GM12873 (cell line): Measurements from ENCODE around the gene HIGD1C.

ENCODE experiments used
- TF ChIP-seq, protein P1 (sequence below): IDR thresholded peaks from 2 replicates; pipeline ENCODE4 v1.5.1; 2012; ENCODE audit warnings: low read depth, mild to moderate bottlenecking, moderate library complexity, low read length, control low read depth; ENCODE audit not compliant: insufficient read depth; ENCODE audit errors: missing control alignments

The HIGD1C gene

DNA sequence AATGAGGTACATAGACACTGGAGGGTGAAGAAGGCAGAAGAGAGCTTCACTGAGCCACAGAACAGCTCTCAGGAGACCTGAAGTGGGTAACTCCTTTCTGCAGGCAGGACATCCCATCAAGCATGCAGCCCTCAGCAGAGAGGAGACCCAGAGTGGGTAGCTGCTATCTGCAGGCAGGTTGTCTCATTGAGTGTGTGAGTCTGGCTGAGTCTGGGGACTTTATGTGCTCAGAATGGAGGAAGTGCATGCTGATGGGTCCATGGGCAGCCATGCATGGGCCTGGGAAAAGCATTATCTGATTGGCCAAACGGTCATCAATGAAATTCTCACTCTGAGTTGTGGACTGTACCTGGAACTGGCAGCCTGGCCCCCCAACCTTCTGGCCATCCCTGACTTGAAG lies 14.7 kb upstream of the HIGD1C start:
- TF ChIP-seq, protein P1, sequence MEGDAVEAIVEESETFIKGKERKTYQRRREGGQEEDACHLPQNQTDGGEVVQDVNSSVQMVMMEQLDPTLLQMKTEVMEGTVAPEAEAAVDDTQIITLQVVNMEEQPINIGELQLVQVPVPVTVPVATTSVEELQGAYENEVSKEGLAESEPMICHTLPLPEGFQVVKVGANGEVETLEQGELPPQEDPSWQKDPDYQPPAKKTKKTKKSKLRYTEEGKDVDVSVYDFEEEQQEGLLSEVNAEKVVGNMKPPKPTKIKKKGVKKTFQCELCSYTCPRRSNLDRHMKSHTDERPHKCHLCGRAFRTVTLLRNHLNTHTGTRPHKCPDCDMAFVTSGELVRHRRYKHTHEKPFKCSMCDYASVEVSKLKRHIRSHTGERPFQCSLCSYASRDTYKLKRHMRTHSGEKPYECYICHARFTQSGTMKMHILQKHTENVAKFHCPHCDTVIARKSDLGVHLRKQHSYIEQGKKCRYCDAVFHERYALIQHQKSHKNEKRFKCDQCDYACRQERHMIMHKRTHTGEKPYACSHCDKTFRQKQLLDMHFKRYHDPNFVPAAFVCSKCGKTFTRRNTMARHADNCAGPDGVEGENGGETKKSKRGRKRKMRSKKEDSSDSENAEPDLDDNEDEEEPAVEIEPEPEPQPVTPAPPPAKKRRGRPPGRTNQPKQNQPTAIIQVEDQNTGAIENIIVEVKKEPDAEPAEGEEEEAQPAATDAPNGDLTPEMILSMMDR: no peak

DNA sequence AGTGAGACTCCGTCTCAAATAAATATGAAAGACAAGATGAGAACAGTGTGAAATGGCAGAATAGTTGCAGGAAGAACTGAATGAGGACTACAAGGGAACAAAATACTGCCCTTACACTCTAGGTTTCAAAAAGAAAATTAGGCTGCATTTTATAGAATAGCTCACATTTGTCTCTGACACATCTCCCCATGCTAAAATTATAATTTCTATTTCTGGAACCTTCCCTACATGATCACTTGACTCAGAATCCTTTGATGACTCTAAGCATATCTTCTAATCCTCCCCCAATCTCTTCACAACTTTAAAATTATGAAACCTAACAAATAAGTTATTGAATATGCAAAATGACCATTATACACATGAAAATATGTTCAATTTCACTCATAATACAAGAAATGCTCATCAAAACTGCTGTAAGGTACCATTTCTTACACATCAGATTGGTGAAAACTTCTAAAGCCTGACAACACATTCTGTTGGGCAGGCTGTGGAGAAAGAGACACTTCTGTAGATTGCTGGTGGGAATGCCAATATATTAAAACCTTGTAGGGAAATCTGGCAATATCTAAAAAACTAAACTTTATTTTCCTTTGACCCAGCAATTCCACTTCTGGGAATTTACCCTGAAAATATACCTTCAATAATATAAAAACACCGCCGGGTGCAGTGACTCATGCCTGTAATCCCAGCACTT lies 4.3 kb upstream of the HIGD1C start:
- TF ChIP-seq, protein P1: no peak

DNA sequence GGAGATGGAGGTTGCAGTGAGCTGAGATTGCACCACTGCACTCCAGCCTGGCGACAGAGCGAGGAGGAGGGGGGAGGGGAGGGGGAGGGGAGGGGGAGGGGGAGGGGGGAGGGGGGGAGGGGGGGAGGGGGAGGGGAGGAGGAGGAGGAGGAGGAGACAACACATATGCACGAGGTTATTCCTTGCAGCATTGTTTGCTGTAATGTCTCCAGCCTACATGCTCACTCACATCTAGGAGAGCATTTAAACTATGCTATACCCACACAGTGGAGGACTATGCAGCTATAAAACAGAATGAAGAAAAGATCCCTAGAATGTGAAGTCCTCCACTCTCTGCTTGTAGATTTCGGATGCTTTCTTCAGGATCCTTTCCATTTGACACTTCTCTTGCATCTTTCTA lies 3.5 kb upstream of the HIGD1C start:
- TF ChIP-seq, protein P1: no peak

DNA sequence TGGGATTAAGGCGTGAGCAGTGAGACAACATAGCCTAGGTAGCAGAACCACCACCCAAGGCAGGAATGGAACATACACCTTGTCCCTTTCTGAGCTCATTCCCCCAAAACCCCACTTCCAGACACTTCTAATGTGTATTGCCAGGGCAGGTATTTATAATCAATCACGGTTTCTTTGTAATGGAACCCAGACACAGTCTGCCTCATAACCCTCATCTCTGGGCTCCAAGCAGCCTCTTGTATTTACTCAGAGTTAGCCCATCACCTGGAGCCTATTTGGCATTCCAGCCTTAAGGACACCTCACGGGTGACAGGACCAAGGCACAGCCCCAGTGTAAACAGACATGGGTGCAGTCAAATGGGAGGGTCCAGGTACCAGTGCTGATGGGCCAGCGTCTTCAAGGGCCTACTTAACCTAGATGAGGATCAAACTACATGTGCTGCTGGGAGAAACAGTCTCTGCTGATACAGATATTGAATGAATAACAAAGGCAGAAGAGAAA lies 2.5 kb upstream of the HIGD1C start:
- TF ChIP-seq, protein P1: no peak

DNA sequence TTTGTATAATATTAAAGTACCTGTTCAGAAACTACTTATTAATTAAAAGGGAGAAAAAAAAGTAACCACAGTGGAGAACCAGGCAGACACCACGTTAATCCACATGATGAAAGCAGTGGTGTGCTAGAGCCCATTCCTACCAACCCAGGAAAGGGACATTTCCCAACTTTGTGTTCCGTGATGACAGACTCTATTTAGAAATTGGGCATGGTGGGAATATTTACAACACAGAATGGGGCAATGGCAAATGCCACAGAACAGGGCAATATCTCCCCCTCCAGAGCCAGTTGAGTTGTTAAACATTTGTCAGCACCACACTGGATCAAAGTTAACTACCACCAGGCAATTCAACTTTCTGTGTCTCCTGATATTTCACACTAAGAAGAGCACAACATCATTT lies 1.2 kb upstream of the HIGD1C start:
- TF ChIP-seq, protein P1: no peak

DNA sequence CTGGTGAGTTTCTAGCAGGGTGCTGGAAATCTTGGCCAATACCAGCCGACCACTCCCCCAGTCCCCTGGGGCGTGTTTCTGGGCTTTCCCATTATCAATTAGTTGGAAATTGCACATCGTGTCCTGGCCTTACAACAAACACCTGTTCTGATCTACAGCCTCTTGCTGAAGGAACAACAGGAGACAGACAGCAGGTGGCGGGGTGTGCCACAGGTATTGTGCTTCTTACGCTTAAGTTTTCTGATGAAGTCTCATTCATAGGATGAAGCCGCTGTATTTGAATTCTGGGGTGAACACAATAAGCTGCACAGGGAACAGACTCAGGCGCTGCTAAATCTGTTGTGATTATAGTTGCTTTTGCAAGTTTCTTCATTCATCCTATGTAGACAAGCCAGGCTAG lies 703 bp downstream of the HIGD1C start:
- TF ChIP-seq, protein P1: no peak

DNA sequence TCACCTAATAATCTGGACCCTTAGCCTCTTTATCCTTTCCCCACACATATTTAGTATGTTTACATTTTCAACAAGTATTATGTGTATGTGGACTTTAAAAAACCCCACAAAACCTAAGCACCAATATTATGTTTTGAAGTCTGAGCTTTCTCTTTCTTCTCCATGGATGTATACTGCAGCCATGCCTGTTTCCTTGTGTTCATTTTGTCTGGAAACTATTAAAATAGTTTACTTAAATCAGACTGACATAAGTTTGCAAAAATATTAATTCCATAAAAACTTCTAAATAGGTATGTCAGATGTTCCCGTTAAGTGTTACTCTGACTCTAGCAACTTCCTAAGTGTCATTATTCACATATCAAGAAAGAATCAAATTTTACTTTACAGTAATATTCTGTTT lies 2.9 kb downstream of the HIGD1C start:
- TF ChIP-seq, protein P1: no peak
